NCI-H146 treated with DMSO at 0.1 percent for 48 hours (cell line): ENCODE measurements around the gene MED1.
"Not testable (repeated sequence)": the region's sequence is repeated elsewhere in the genome, so short reads cannot be mapped to it uniquely, and the experiment has no call there.

ENCODE experiments used
- DNase-seq: peaks from one replicate; lab custom pipeline; 2025; ENCODE audit not compliant: unreplicated experiment; lab: John Stamatoyannopoulos, UW

The MED1 gene

DNA sequence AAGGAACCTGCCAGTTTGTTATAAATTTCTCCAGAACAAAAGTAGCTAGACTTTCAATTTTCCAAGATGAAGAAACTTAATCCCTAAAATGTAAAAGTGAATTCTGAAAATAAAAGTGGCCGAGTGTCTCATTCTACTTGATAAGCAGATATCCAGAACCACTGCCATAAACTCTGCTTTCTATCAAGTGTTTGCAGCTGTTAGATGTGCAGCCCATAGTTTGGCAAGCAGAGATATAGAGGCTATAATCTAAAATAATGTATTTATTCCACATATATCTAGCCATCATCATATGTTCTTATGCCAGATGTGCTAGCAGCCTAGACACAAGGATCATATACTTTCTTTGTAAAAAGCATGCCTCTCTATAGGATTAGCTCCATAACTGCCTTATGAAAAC lies 34.9 kb downstream of the MED1 start:
- no peak for DNase-seq

- DNase-seq, result no peak
These were observed 40.8 kb downstream of the MED1 start for GRCh38 chr17:39410279-39410678.

- DNase-seq, result no peak
These were observed 42.7 kb downstream of the MED1 start for GRCh38 chr17:39408360-39408759.

GRCh38 chr17:39406951-39407350 lies 44.1 kb downstream of the MED1 start:
- no peak for DNase-seq

DNA sequence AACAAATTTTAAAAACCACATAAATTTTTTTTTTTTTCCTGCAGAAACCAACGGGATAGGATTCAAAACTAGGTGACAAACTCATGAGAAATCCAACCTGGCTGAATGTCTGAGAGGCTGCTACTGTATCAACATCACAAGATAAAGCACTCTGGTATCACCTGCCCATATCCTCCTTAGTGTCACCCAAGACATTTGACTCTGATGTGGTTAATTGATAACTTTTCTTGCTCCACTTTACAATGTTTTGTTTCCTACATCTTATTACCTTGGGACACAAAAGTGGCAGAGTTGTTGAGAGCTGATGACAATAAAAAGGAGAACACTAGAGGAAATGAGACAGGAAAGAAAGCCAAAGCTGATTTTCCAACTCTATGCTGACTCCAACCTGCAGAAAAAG lies 45.6 kb downstream of the MED1 start:
- DNase-seq, result no peak

DNA sequence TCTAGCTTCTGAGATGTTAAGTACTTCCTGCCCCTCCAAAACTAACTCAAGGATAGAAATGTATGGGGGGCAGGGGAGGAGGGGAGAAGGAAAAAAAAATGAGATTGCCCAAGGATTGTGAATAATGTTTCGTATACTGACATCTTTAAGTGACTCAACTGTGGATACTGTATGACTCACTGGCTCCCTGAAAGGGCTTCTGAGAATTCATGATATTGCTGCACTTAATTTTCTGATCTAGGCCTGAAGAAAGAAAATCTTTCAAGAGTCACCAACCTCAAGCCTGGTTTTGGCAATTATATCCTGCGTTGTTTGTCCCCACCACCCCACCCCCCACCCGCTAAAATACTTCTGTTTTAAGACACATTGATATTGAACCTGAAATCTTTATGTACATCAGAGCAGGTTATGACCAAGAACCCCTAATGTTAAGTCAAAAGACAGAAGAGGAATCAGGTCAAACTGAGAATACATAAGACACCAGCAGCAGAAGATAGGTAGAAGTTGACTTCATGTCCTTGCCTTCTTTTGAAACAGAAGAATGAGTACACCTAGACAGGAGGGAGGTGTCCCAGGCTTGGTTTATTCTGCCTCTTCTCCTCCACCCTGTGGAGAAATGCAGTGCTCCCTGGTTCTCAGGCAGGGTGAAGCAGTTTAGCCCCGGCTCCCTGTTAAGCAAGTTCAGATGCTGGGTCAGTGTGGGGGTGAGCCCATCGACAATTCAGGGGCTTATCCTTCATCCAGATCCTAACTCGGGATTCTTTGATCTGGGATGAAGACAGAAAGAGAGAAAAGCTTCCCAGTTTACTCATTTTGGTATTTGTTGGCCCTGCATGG lies 46.3 kb downstream of the MED1 start:
- DNase-seq, result no peak

DNA sequence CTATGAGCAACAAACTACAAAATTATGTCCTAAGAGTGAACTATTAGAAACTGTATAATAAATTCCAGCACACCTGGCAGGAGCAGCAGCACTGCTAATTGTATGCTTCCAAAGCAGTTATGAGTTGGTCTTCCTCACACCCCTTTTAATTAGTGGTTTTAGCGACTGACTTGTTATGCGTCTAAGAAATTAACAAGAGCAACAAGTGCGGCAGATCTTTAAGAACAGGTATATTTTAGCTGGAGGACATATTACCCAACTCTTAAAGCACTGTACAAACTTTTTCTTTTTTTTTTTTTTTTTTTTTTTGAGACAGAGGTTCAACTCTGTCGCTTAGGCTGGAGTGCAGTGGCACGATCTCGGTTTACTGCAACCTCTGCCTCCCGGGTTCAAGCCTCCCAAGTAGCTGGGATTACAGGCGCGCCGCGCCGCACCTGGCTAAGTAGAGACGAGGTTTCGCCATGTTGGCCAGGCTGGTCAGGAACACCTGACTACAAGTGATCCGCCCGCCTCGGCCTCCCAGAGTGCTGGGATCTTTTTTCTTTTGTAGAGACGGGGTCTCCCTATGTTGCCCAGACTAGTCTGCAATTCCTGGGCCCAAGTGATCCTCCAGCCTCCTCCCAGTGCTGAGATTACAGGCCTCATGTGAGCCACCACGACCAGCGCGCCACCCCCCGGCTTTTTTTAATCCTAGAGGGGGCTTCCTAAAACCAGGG lies 48.0 kb downstream of the MED1 start:
- no peak for DNase-seq

DNA sequence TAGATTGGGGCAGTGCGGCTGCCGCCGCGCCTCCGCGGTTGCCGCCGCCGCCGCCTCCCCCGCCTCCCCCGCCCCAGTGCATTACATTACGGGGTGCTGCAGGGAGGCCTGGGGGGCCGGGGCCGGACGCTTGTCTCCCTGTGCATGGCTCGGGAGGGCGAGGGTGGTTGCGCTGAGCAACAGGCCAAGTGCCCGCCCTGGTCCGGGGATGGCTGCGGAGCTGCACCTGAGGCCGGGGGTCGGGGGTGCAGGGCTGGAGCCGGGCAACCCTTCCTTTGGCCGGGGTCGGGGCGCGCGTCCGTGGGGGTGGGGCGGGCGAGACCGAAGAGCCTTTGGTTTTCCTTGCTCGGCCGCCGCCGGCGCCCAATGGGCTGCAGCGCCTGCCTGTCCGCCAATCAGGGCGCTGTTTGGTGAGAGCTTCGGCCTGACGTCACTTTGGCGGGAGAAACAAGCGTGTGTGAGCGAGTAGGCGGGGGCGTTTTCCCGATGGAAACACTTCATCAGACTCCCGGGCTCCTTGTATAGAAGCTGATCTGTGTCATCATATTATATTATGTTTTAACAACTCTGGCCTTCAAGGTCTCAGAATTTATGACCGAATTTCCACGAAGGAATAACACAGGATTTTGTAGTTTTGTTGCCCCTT lies 48.7 kb downstream of the MED1 start:
- DNase-seq, result peak; percentile 75

GRCh38 chr17:39401412-39402243 lies 49.4 kb downstream of the MED1 start, which contains the start of gene FBXL20:
Gene FBXL20 (minus strand): TSS chr17:39401626. CDS start chr17:39401402, 224 bp downstream.
- DNase-seq, result peak; percentile 44

DNA sequence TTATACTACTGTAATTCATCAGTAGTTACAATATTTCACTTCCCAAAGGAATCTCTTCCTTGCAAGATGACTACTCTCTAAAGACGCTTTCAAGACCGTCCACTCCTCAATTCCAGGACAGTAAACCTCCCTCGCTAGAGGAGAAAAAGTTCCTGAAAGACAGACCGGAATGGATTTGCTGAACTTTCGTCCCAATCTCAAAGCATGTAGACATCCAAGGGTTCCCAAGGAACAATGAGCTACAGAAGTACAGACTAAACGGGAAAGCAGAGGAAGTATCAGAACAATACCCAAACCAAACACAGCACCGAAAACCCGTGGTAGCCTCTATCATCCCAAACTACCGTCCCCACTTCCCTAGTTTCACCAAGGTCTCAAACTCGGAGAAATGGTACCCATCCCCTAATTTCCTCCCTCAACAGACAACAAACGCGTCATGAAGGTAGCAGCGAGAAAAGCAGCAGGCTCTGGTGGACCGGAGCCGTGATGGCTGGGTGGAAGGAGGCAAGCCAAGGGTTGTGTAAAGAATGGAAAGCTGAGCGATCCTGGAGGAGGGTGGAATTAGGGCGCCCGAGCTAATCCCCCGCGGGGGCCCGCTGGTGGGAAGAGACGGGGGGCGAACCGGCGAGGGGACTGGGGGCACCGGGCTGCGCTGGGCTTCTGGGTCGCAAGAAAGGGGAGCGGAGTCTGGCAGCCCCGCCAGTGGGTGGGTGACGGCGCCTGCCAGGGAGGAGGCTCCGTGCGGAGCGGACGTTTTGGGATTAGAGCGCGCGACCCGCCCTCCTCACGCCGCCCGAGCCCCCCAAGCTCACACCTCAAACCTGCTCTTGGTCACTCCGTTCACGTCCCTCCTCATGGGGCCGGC lies 50.3 kb downstream of the MED1 start:
- DNase-seq, result no peak

DNA sequence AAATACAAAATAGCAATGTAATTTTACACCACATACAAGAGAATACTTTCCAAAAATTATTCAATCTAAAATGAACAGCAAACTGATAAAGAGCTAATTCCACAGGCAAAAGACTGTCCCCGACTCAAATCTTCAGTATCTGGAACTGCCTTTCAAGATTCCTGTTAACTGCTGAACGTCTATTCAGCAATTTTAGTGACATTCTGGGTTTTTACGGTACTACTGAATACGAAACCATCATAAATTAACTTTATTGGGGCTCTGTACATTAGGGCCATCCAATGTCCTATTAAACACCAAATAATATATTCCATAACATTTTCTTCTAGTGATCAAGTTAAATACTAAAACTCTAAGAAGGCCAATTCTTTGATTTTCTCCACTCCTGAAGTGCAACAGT lies 51.3 kb downstream of the MED1 start:
- no peak for DNase-seq

- DNase-seq, result no peak
These were observed 57.3 kb downstream of the MED1 start for GRCh38 chr17:39393736-39394135.

- DNase-seq, result no peak
These were observed 59.6 kb downstream of the MED1 start for GRCh38 chr17:39391448-39391847.

- no peak for DNase-seq
These were observed 66.0 kb downstream of the MED1 start for GRCh38 chr17:39385040-39385439.

GRCh38 chr17:39380144-39380543 lies 70.9 kb downstream of the MED1 start:
- no peak for DNase-seq

- no peak for DNase-seq
These were observed 74.6 kb downstream of the MED1 start for GRCh38 chr17:39376434-39376833.

DNA sequence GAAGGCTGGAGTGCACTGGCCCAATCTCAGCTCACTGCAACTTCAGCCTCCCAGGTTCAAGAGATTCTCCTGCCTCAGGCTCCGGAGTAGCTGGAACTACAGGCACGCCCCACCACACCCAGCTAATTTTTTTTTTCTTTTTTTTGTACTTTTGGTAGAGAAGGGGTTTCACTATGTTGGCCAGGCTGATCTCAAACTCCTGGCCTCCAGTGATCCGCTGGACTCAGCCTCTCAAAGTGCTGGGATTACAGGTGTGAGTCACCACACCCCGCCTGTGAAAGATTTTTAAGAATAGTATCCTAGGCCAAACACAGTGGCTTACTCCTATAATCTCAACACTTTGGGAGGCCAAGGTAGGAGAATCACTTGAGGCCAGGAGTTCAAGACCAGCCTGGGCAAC lies 83.3 kb downstream of the MED1 start:
- not testable (repeated sequence) for DNase-seq

GRCh38 chr17:39365872-39366271 lies 85.2 kb downstream of the MED1 start:
- no peak for DNase-seq

DNA sequence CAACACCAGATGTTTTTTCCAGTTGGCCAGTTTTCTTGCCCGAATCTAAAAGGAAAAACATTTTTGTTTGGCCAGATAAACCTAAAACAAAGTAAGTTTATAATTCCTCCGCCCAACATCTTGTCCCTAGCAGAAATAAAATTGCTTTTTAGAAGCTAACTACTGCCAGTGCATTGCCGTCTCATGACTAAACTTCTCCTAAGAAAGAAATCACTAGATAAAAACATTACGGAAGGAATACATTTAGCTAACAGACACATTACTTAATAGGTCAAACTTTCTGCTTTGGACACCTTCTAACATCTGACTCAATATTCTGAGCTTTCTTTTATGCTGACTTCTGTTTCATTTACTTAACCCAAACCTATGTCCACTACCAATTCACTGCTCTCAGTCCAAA lies 85.8 kb downstream of the MED1 start:
- no peak for DNase-seq
